Limb (tissue), 2 donors: ENCODE data around the gene RIIAD1.
A peak's percentile ranks its signal among the peaks of the same experiment; 100 is the strongest.
"Not testable (repeated sequence)": the region's sequence is repeated elsewhere in the genome, so short reads cannot be mapped to it uniquely, and the experiment has no call there.

Source experiments
- DNase-seq, 2 donors: peaks; one replicate each; pipeline ENCODE4 v3.0.0-alpha.2; 2016; ENCODE audit errors: extremely low spot score in 2 of 2

RIIAD1 gene

GRCh38 chr1:151733126-151733525 is 11.8 kb downstream of the RIIAD1 start:
- DNase-seq, result no peak

- DNase-seq, result not testable (repeated sequence)
Measured at GRCh38 chr1:151733995-151734394, 12.7 kb downstream of the RIIAD1 start.

GRCh38 chr1:151737026-151737425 is 15.7 kb downstream of the RIIAD1 start:
- DNase-seq, result no peak

GRCh38 chr1:151737479-151737878 is 16.2 kb downstream of the RIIAD1 start:
- DNase-seq, result no peak

GRCh38 chr1:151739590-151740355 is 18.5 kb downstream of the RIIAD1 start:
- DNase-seq, result no peak

GRCh38 chr1:151741516-151741915 is 20.2 kb downstream of the RIIAD1 start:
- no peak for DNase-seq

- DNase-seq, result no peak
Measured at GRCh38 chr1:151756291-151756690, 35.0 kb downstream of the RIIAD1 start.

GRCh38 chr1:151759241-151759640 is 37.9 kb downstream of the RIIAD1 start:
- DNase-seq, result no peak

GRCh38 chr1:151760597-151761385 is 39.5 kb downstream of the RIIAD1 start:
- no peak for DNase-seq

- peak; percentile 90 to 92 for DNase-seq
Measured at GRCh38 chr1:151762941-151763921, 41.9 kb downstream of the RIIAD1 start, which contains the start of gene MRPL9. MRPL9 (minus strand) TSS chr1:151763496; CDS start chr1:151763479, 17 bp downstream.

GRCh38 chr1:151763990-151764389 is 42.7 kb downstream of the RIIAD1 start:
- no peak for DNase-seq

GRCh38 chr1:151768351-151769066 is 47.2 kb downstream of the RIIAD1 start:
- not testable (repeated sequence) for DNase-seq

GRCh38 chr1:151769270-151769669 is 47.9 kb downstream of the RIIAD1 start:
- DNase-seq, result not testable (repeated sequence)

- no peak for DNase-seq
Measured at GRCh38 chr1:151773702-151774101, 52.4 kb downstream of the RIIAD1 start.

GRCh38 chr1:151774256-151774922 is 53.1 kb downstream of the RIIAD1 start:
- no peak for DNase-seq

- DNase-seq, result no peak
Measured at GRCh38 chr1:151775894-151776664, 54.8 kb downstream of the RIIAD1 start.

- DNase-seq, result no peak
Measured at GRCh38 chr1:151776665-151777062, 55.3 kb downstream of the RIIAD1 start.

- no peak for DNase-seq
Measured at GRCh38 chr1:151777317-151777716, 56.0 kb downstream of the RIIAD1 start.
